ENCODE measurements around the gene ARHGEF3.
"Not testable (repeated sequence)": the region's sequence is repeated elsewhere in the genome, so short reads cannot be mapped to it uniquely, and the experiment has no call there.

ARHGEF3 gene

GRCh38 chr3:56769116-56769707 is 32.5 kb downstream of the ARHGEF3 start:
- DNase-seq = no peak

- DNase-seq = no peak
Observed at GRCh38 chr3:56764904-56765547, 36.7 kb downstream of the ARHGEF3 start.

- no peak for DNase-seq
Observed at GRCh38 chr3:56764184-56764583, 37.6 kb downstream of the ARHGEF3 start.

GRCh38 chr3:56763233-56763632 is 38.5 kb downstream of the ARHGEF3 start:
- DNase-seq = no peak

GRCh38 chr3:56762718-56763117 is 39.0 kb downstream of the ARHGEF3 start:
- DNase-seq = no peak

GRCh38 chr3:56761887-56762651 is 39.7 kb downstream of the ARHGEF3 start:
- no peak for DNase-seq

- no peak for DNase-seq
Observed at GRCh38 chr3:56761023-56761422, 40.7 kb downstream of the ARHGEF3 start.

GRCh38 chr3:56759532-56759931 is 42.2 kb downstream of the ARHGEF3 start:
- no peak for DNase-seq

- no peak for DNase-seq
Observed at GRCh38 chr3:56758539-56758981, 43.2 kb downstream of the ARHGEF3 start.

GRCh38 chr3:56758042-56758441 is 43.7 kb downstream of the ARHGEF3 start:
- DNase-seq = not testable (repeated sequence)

GRCh38 chr3:56754741-56755417 is 46.9 kb downstream of the ARHGEF3 start:
- DNase-seq = no peak

GRCh38 chr3:56753206-56753820 is 48.4 kb downstream of the ARHGEF3 start:
- no peak for DNase-seq

GRCh38 chr3:56751056-56751707 is 50.6 kb downstream of the ARHGEF3 start:
- DNase-seq = no peak

- DNase-seq = no peak
Observed at GRCh38 chr3:56748663-56749231, 53.0 kb downstream of the ARHGEF3 start.

- DNase-seq = no peak
Observed at GRCh38 chr3:56747150-56747549, 54.6 kb downstream of the ARHGEF3 start.

GRCh38 chr3:56744016-56744415 is 57.7 kb downstream of the ARHGEF3 start:
- DNase-seq = no peak

- no peak for DNase-seq
Observed at GRCh38 chr3:56742887-56743286, 58.9 kb downstream of the ARHGEF3 start.

GRCh38 chr3:56739036-56739435 is 62.7 kb downstream of the ARHGEF3 start:
- DNase-seq = no peak

GRCh38 chr3:56737006-56737405 is 64.7 kb downstream of the ARHGEF3 start:
- peak; percentile 66 for DNase-seq

- no peak for DNase-seq
Observed at GRCh38 chr3:56732109-56732508, 69.6 kb downstream of the ARHGEF3 start.

- DNase-seq = no peak
Observed at GRCh38 chr3:56725175-56725574, 76.6 kb downstream of the ARHGEF3 start.

- no peak for DNase-seq
Observed at GRCh38 chr3:56724676-56725075, 77.1 kb downstream of the ARHGEF3 start.
